Measurements from ENCODE around the gene BOC.
A peak's percentile ranks its signal among the peaks of the same experiment; 100 is the strongest.

The BOC gene

DNA sequence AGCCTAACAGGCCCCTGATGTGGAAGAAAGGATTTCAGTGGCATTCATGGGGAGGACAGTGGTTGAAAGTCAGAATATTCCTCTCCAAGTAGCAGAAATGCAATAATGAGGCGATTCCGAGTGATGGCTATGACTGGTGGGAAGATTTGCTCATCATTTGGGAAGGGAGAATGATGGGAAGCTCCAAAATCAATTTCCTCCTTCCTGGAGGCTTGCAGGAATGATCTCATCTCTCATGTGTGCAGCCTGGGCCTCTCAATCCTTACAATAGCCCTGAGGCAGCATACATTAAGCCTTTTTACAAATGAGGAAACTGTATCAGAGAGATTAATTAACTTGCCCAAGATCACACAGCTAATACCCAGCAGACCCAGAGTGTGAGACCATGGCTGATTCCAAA is 58.7 kb downstream of the BOC start:
- Histone ChIP-seq H3K9me3 (ENCODE audit: control insufficient read depth, low read length) (no peaks in the 10 kb centered on the region), H3K9ac (ENCODE audit: low read length) (no peak overlapping the region), H3K27me3 (ENCODE audit: control insufficient read depth, insufficient read depth, low read length) (no peaks in the 10 kb centered on the region), H3K36me3 (ENCODE audit: control insufficient read depth, insufficient read depth, low read length) (no peaks in the 10 kb centered on the region), H3K4me3 (ENCODE audit: low read length) (no peak overlapping the region), H3K4me1 (ENCODE audit: control insufficient read depth, insufficient read depth, low read length) (peaks cover 5% of the 10 kb centered on the region)

GRCh38 chr3:113270786-113271185 is 59.4 kb downstream of the BOC start:
- Histone ChIP-seq H3K4me3 (ENCODE audit: low read length) (no peak overlapping the region), H3K9me3 (ENCODE audit: control insufficient read depth, low read length) (no peaks in the 10 kb centered on the region), H3K9ac (ENCODE audit: low read length) (no peak overlapping the region), H3K4me1 (ENCODE audit: control insufficient read depth, insufficient read depth, low read length) (peaks cover 12% of the 10 kb centered on the region), H3K27me3 (ENCODE audit: control insufficient read depth, insufficient read depth, low read length) (no peaks in the 10 kb centered on the region), H3K36me3 (ENCODE audit: control insufficient read depth, insufficient read depth, low read length) (no peaks in the 10 kb centered on the region)

DNA sequence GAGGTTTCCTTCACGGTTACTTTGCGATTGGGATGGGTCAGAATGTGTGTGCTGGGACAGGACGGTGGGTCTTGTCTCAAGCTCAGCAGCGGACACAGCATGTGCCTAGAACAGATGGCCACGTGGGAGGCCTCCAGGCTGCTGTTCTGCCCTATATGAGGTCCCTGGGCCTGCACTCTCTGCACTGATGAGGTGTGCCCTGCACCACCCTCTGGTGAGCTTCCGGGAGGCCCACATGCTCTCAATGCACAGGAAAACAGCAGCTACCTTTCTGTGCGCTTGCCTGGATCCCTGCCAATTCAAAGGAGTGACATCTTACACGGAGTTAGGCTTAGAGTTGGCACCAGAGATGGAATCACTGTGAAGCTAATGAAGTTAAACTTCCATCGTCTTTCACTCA is 59.8 kb downstream of the BOC start:
- Histone ChIP-seq H3K9me3 (ENCODE audit: control insufficient read depth, low read length) (no peaks in the 10 kb centered on the region), H3K36me3 (ENCODE audit: control insufficient read depth, insufficient read depth, low read length) (no peaks in the 10 kb centered on the region), H3K9ac (ENCODE audit: low read length) (no peak overlapping the region), H3K4me3 (ENCODE audit: low read length) (no peak overlapping the region), H3K27me3 (ENCODE audit: control insufficient read depth, insufficient read depth, low read length) (no peaks in the 10 kb centered on the region), H3K4me1 (ENCODE audit: control insufficient read depth, insufficient read depth, low read length) (peaks cover 16% of the 10 kb centered on the region)

DNA sequence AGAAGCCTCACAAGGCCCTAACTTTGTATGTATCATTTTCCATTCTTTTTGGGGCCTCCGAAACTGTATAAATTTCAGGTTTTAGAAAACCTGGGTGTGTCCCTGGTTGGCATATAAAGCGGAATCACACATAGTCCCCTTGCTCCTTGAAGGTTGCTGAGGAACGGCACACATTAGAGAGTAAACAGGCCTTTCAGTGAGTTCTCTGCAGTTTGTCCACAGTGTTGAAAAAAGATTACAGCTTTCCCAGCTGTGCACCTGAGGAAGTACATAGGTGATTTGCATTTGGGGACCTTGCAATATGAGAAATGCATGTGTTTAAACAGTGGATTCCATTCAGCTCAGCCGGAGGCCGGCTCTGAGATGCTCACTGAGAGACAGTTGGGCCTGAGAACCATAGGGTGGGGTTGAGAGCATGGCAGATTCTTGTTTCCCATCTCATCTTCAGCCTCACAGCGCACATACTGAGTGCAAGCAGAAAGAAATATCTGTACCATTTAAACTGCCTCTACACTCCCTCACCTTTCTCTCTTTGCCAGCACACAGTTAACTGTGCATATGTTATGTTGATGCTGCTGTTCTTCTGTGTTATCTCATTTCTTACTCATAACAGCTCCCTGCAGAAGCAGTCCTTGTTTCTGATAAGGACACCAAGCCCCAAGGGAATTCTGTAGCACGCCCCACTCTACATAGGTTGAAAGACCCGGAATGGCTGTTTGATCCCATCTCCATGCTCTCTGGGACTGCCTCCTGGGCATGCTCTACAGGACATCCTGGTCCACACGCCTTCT is 60.4 kb downstream of the BOC start:
- Histone ChIP-seq H3K9me3 (ENCODE audit: control insufficient read depth, low read length) (no peaks in the 10 kb centered on the region), H3K4me3 (ENCODE audit: low read length) (no peak overlapping the region), H3K9ac (ENCODE audit: low read length) (no peak overlapping the region), H3K27me3 (ENCODE audit: control insufficient read depth, insufficient read depth, low read length) (no peaks in the 10 kb centered on the region), H3K4me1 (ENCODE audit: control insufficient read depth, insufficient read depth, low read length) (peaks cover 22% of the 10 kb centered on the region), H3K36me3 (ENCODE audit: control insufficient read depth, insufficient read depth, low read length) (no peaks in the 10 kb centered on the region)

DNA sequence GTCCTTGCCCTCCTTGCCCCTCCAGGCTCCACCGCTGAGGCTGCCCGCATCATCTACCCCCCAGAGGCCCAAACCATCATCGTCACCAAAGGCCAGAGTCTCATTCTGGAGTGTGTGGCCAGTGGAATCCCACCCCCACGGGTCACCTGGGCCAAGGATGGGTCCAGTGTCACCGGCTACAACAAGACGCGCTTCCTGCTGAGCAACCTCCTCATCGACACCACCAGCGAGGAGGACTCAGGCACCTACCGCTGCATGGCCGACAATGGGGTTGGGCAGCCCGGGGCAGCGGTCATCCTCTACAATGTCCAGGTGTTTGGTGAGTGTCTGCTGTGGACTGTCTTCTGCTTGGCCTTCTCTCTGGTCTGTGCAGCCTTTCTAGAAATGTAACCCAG is 61.0 kb downstream of the BOC start:
- Histone ChIP-seq H3K27me3 (ENCODE audit: control insufficient read depth, insufficient read depth, low read length) (no peaks in the 10 kb centered on the region), H3K4me3 (ENCODE audit: low read length) (no peak overlapping the region), H3K9me3 (ENCODE audit: control insufficient read depth, low read length) (no peaks in the 10 kb centered on the region), H3K4me1 (ENCODE audit: control insufficient read depth, insufficient read depth, low read length) (peaks cover 28% of the 10 kb centered on the region), H3K36me3 (ENCODE audit: control insufficient read depth, insufficient read depth, low read length) (no peaks in the 10 kb centered on the region), H3K9ac (ENCODE audit: low read length) (no peak overlapping the region)

GRCh38 chr3:113273011-113273410 is 61.7 kb downstream of the BOC start:
- no peak overlapping the region for H3K9ac ChIP-seq (ENCODE audit: low read length)
- H3K27me3 ChIP-seq (ENCODE audit: control insufficient read depth, insufficient read depth, low read length), result no peaks in the 10 kb centered on the region
- H3K4me3 ChIP-seq (ENCODE audit: low read length), result no peak overlapping the region
- H3K36me3 ChIP-seq (ENCODE audit: control insufficient read depth, insufficient read depth, low read length), result no peaks in the 10 kb centered on the region
- H3K4me1 ChIP-seq (ENCODE audit: control insufficient read depth, insufficient read depth, low read length), result peaks cover 28% of the 10 kb centered on the region
- no peaks in the 10 kb centered on the region for H3K9me3 ChIP-seq (ENCODE audit: control insufficient read depth, low read length)

DNA sequence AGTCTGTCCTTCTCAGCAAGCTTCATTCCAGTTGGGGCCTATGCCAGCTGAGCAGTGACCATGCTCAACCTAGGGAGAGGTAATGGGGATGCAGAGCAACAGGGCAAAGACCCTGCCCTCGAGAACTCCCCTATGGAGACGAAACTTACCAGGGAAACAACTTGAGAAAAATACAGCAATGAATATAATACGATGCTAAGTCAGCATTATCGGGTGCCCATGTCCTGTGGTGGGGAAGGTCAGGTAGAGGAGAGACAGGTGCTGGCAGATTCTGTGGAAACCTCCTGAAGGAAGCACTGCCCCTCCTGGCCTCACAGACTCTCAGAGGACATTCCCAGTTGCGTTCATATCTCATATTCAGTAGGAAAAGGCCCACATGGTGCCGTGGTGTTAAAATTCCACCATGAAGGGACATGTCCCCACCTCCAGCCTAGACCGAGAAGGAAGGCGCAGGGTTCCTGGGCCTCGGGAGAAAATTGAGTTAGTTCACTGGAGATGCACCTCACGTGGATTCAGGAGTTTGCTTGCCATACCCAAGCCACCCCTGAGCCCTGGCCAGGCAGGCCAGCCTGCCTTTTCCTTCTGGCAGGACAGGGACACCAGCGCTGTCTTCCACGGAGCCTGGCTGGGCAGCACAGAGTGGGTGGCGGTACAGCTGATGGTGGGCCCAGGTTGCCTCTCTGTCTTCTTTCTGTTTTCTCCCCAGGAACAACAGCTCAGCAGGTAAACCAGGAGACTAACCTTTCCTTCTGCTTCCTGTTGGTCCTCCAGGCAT is 62.4 kb downstream of the BOC start:
- no peaks in the 10 kb centered on the region for H3K27me3 ChIP-seq (ENCODE audit: control insufficient read depth, insufficient read depth, low read length)
- H3K9me3 ChIP-seq (ENCODE audit: control insufficient read depth, low read length), result no peaks in the 10 kb centered on the region
- H3K4me1 ChIP-seq (ENCODE audit: control insufficient read depth, insufficient read depth, low read length), result peaks cover 28% of the 10 kb centered on the region
- no peak overlapping the region for H3K4me3 ChIP-seq (ENCODE audit: low read length)
- H3K9ac ChIP-seq (ENCODE audit: low read length), result no peak overlapping the region
- H3K36me3 ChIP-seq (ENCODE audit: control insufficient read depth, insufficient read depth, low read length), result no peaks in the 10 kb centered on the region

DNA sequence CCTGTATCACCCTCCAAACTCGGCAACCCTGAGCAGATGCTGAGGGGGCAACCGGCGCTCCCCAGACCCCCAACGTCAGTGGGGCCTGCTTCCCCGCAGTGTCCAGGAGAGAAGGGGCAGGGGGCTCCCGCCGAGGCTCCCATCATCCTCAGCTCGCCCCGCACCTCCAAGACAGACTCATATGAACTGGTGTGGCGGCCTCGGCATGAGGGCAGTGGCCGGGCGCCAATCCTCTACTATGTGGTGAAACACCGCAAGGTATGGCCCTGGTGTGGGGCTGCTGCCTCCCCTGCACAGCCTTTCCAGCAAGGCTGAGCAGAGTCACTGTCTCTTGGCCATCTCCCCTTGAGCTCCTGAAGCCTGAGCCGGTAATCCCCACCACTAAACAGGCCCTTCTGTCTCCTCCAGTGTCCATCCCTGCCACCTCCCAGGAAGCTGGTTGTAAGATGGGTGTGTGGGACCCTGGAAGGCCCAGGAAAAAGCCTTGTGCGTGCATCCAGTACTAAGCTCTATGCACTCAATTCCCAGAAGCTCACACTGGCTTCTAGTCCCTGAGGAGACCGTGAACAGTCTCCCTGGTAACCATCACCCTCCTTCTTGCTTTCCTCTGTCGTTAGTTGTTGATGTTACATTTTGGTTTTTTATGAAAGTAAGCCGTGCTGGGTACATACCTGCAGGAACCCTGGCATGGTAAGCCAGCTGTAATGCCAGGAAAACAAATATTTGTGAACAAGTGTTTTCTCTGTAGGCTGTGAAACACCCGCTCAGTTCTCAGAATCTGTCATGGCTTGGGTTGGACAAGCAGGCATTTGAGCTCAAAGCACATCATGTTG is 63.3 kb downstream of the BOC start:
- Histone ChIP-seq H3K4me3 (ENCODE audit: low read length) (no peak overlapping the region), H3K9ac (ENCODE audit: low read length) (no peak overlapping the region), H3K27me3 (ENCODE audit: control insufficient read depth, insufficient read depth, low read length) (no peaks in the 10 kb centered on the region), H3K4me1 (ENCODE audit: control insufficient read depth, insufficient read depth, low read length) (peaks cover 28% of the 10 kb centered on the region), H3K9me3 (ENCODE audit: control insufficient read depth, low read length) (no peaks in the 10 kb centered on the region), H3K36me3 (ENCODE audit: control insufficient read depth, insufficient read depth, low read length) (no peaks in the 10 kb centered on the region)

GRCh38 chr3:113275258-113275556 is 63.9 kb downstream of the BOC start:
- H3K9me3 ChIP-seq (ENCODE audit: control insufficient read depth, low read length), result no peaks in the 10 kb centered on the region
- no peak overlapping the region for H3K9ac ChIP-seq (ENCODE audit: low read length)
- H3K36me3 ChIP-seq (ENCODE audit: control insufficient read depth, insufficient read depth, low read length), result no peaks in the 10 kb centered on the region

GRCh38 chr3:113275583-113275928 is 64.2 kb downstream of the BOC start:
- Histone ChIP-seq H3K9me3 (ENCODE audit: control insufficient read depth, low read length) (no peaks in the 10 kb centered on the region), H3K36me3 (ENCODE audit: control insufficient read depth, insufficient read depth, low read length) (no peaks in the 10 kb centered on the region), H3K27me3 (ENCODE audit: control insufficient read depth, insufficient read depth, low read length) (no peaks in the 10 kb centered on the region), H3K4me3 (ENCODE audit: low read length) (no peak overlapping the region), H3K9ac (ENCODE audit: low read length) (peak overlapping the region; percentile 62), H3K4me1 (ENCODE audit: control insufficient read depth, insufficient read depth, low read length) (peaks cover 28% of the 10 kb centered on the region)

More at GRCh38 chr3:113275258-113275556, 63.9 kb downstream of the BOC start:
- Histone ChIP-seq H3K4me3 (ENCODE audit: low read length) (no peak overlapping the region), H3K4me1 (ENCODE audit: control insufficient read depth, insufficient read depth, low read length) (peaks cover 28% of the 10 kb centered on the region), H3K27me3 (ENCODE audit: control insufficient read depth, insufficient read depth, low read length) (no peaks in the 10 kb centered on the region)

GRCh38 chr3:113275929-113276750 is 64.8 kb downstream of the BOC start:
- peaks cover 25% of the 10 kb centered on the region for H3K4me1 ChIP-seq (ENCODE audit: control insufficient read depth, insufficient read depth, low read length)
- H3K36me3 ChIP-seq (ENCODE audit: control insufficient read depth, insufficient read depth, low read length), result no peaks in the 10 kb centered on the region
- peak overlapping the region; percentile 37 for H3K4me3 ChIP-seq (ENCODE audit: low read length)
- peak overlapping the region; percentile 62 for H3K9ac ChIP-seq (ENCODE audit: low read length)
- no peaks in the 10 kb centered on the region for H3K27me3 ChIP-seq (ENCODE audit: control insufficient read depth, insufficient read depth, low read length)
- H3K9me3 ChIP-seq (ENCODE audit: control insufficient read depth, low read length), result no peaks in the 10 kb centered on the region
